Activated CD8-positive, alpha-beta T cell treated with anti-CD3 and anti-CD28 coated beads, Interleukin-2, amount 10 ng/mL, durations not matched to agents 7 days and 5 days (primary cell): ENCODE results near the gene GAL3ST2. TPM values are rescaled to one million over a fixed set of nuclear protein-coding genes. Genes with fewer than 3 reads are reported as not detected.
A peak's percentile ranks its signal among the peaks of the same experiment; 100 is the strongest.
"Not testable (repeated sequence)": the region's sequence is repeated elsewhere in the genome, so short reads cannot be mapped to it uniquely, and the experiment has no call there.

ENCODE experiments used
- ATAC-seq: fragments of 150-1000 bp; cut with Tn5 transposase; one replicate; pipeline ENCODE4 v1.10.0; 2021; ENCODE audit warnings: moderate library complexity
- CTCF ChIA-PET: fragments of 350-600 bp; sonication (Branson Sonifier 250); formaldehyde crosslinking; loops from one replicate; lab custom pipeline; 2021; ENCODE audit warnings: antibody characterized with exemption; lab: Charles Lee
- POLR2A ChIA-PET: fragments of 350-600 bp; sonication (Branson Sonifier 250); formaldehyde crosslinking; loops from one replicate; lab custom pipeline; 2021; ENCODE audit warnings: antibody characterized with exemption; lab: Charles Lee
- DNase-seq: peaks from one replicate; pipeline ENCODE4 v3.0.0-alpha.2; 2020
- H3K27ac Mint-ChIP-seq: one replicate; pipeline ENCODE4 v1.8.0; 2021; ENCODE audit warnings: mild to moderate bottlenecking, mixed read lengths
- H3K27me3 Mint-ChIP-seq: one replicate; pipeline ENCODE4 v1.8.0; 2021; ENCODE audit warnings: low read depth, mixed read lengths
- H3K36me3 Mint-ChIP-seq: one replicate; pipeline ENCODE4 v1.8.0; 2021; ENCODE audit warnings: low read depth, mixed read lengths
- H3K4me1 Mint-ChIP-seq: one replicate; pipeline ENCODE4 v1.8.0; 2021; ENCODE audit warnings: low read depth, mixed read lengths
- H3K4me3 Mint-ChIP-seq: one replicate; pipeline ENCODE4 v1.8.0; 2021; ENCODE audit warnings: mild to moderate bottlenecking, mixed read lengths
- H3K9me3 Mint-ChIP-seq: one replicate; pipeline ENCODE4 v1.8.0; 2022; ENCODE audit warnings: mixed read lengths; ENCODE audit not compliant: insufficient read depth
- total RNA-seq, 2 experiments: library from RNA; stranded (reverse); gene quantifications; one replicate each; pipeline ENCODE4 v1.2.3, GENCODE V29; 2021

Gene GAL3ST2
- total RNA-seq, 2 experiments from 2014 or later = 0.34 TPM

DNA sequence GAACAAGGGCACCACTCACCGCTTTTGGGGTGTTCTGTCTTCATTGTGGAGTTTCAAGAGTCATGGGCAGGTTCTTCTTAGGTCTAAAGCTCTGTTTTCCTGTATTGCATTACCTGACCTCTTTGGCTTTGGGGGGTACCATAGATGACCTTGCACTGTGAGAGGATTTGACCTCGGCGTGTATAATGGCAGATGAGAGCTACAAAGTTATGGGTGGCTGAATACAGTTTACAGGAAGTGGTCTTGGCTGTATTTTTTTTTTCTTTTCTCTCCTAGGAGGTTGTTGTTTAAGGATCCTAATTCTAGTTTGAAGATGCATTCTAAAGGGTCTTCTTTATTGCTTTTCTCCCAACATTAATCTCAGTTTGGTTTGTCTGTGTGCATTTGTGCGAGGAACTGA, 11.5 kb downstream of the GAL3ST2 start:
- peaks cover 4% of the 10 kb centered on the region for H3K27me3 Mint-ChIP-seq
- peak; percentile 19 for DNase-seq
- ChIA-PET POLR2A (no interaction called here), CTCF (interaction anchor here (0.7 to 2.3 kb wide), 4 partner anchors 12 to 90 kb away, joined by 3 to 7 read pairs (median 4); partner anchors contain the start of gene GAL3ST2)
- H3K4me1 Mint-ChIP-seq = peaks cover 22% of the 10 kb centered on the region
- H3K4me3 Mint-ChIP-seq = no peak overlapping the region
- ATAC-seq = peak; percentile 15
- peaks cover 21% of the 10 kb centered on the region for H3K9me3 Mint-ChIP-seq
- H3K36me3 Mint-ChIP-seq = peaks cover 9% of the 10 kb centered on the region
- peak overlapping the region; percentile 50 for H3K27ac Mint-ChIP-seq

DNA sequence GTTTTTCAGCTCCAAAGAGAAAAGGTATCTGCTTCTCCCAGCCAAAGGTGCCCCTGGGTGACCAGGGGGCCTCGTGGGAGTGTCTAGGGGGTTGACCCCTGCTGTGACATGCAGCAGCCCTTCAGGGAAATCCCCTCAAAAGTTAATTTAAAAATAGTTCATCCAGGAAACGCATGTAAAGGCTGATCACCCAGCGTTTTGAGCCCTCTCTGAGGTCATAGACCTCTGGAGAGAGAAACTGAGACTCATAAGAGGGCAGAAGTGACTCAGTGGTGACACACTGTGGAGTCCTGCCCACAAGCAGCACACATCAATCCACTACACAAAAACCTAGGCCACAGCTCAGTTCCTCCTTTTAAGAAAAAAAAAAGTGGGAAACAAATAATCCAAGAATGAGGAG, 11.9 kb downstream of the GAL3ST2 start:
- no peak overlapping the region for H3K4me3 Mint-ChIP-seq
- H3K36me3 Mint-ChIP-seq = peaks cover 7% of the 10 kb centered on the region
- ChIA-PET CTCF (interaction anchor here (0.7 to 2.3 kb wide), 5 partner anchors 12 to 90 kb away, joined by 3 to 7 read pairs (median 3); partner anchors contain the start of gene GAL3ST2), POLR2A (no interaction called here)
- H3K27ac Mint-ChIP-seq = peak overlapping the region; percentile 50
- H3K4me1 Mint-ChIP-seq = peaks cover 22% of the 10 kb centered on the region
- ATAC-seq (peak; percentile 72), DNase-seq (peak; percentile 52)
- peaks cover 21% of the 10 kb centered on the region for H3K9me3 Mint-ChIP-seq
- peaks cover 4% of the 10 kb centered on the region for H3K27me3 Mint-ChIP-seq

DNA sequence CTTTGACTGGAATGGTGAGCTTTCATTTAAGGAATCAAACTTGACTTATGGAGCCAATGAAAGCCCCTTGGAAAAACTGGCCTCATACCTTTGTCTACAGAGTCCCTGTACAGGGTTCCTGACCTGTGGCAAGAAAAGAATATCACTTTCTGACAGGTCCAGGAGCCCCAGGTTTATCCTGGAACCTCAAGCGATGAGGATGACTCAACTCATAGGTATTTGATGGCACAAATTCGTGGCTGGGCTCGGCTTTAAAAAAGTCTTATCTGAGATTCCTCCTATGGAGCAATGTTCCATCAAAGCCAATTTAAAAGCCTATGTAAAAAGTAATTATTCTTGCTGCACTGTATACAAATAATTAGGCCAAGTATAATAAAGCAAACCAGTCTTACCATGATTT, 14.8 kb downstream of the GAL3ST2 start:
- Mint-ChIP-seq H3K4me1 (peaks cover 22% of the 10 kb centered on the region), H3K9me3 (peaks cover 21% of the 10 kb centered on the region)
- POLR2A ChIA-PET, H3K27ac Mint-ChIP-seq, H3K4me3 Mint-ChIP-seq, H3K27me3 Mint-ChIP-seq, ATAC-seq, H3K36me3 Mint-ChIP-seq, DNase-seq: not testable (repeated sequence)
- CTCF ChIA-PET = interaction anchor here (1.1 kb wide), 1 partner anchor 89 kb away, joined by 3 read pairs; the partner anchor contains the start of gene ING5

DNA sequence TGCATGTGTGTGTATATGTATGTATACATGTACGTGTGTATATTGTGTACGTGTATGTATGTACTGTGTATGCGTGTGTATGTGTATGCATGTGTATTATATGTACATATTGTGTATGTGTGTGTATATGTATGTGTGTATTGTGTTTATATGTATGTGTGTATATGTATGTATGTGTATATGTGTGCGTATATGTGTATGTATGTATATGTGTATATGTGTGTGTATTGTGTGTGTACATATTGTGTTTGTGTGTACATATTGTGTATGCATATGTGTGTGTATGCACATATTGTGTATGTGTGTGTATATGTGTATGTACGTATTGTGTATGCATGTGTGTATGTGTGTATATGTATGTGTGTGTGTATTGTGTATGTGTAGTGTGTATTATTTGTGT, 16.8 kb downstream of the GAL3ST2 start:
- peaks cover 7% of the 10 kb centered on the region for H3K36me3 Mint-ChIP-seq
- ChIA-PET CTCF (no interaction called here), POLR2A (no interaction called here)
- no peaks in the 10 kb centered on the region for H3K27me3 Mint-ChIP-seq
- H3K27ac Mint-ChIP-seq = no peak overlapping the region
- no peak for ATAC-seq
- no peak for DNase-seq
- no peak overlapping the region for H3K4me3 Mint-ChIP-seq
- peaks cover 12% of the 10 kb centered on the region for H3K4me1 Mint-ChIP-seq
- H3K9me3 Mint-ChIP-seq = peaks cover 21% of the 10 kb centered on the region

DNA sequence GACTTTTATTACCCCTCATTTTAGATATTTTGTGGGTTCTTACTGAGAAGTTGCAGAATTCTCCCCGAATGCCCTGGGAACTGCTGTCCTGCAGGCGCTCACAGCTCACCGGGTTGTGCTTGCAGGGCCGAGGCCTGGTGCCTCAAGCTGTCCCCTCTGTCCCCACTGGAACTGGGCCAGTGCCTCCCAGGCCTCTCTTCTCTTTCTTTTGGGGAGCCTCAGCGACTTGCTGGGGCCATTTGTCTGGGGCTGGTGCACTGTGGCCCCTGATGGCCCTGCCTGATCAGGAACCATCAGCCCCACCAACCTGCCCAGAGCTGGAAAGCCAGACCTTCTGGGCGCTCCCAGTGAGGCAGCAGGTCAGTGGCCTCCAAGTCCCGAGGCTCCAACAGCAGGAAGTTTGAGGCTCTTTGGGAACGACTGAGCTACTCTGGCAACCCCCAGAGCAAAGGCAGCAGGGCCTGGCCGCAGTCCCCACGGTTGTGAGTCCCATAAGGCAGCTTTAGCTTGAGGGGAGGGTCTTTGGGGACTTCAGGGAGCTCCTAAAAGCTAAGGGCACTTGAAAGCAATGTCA, 17.7 kb downstream of the GAL3ST2 start:
- no peak for DNase-seq
- Mint-ChIP-seq H3K36me3 (peaks cover 3% of the 10 kb centered on the region), H3K9me3 (peaks cover 13% of the 10 kb centered on the region), H3K27me3 (no peaks in the 10 kb centered on the region), H3K4me3 (no peak overlapping the region), H3K27ac (no peak overlapping the region), H3K4me1 (peaks cover 2% of the 10 kb centered on the region)
- POLR2A ChIA-PET = no interaction called here
- ATAC-seq = no peak
- CTCF ChIA-PET = no interaction called here

DNA sequence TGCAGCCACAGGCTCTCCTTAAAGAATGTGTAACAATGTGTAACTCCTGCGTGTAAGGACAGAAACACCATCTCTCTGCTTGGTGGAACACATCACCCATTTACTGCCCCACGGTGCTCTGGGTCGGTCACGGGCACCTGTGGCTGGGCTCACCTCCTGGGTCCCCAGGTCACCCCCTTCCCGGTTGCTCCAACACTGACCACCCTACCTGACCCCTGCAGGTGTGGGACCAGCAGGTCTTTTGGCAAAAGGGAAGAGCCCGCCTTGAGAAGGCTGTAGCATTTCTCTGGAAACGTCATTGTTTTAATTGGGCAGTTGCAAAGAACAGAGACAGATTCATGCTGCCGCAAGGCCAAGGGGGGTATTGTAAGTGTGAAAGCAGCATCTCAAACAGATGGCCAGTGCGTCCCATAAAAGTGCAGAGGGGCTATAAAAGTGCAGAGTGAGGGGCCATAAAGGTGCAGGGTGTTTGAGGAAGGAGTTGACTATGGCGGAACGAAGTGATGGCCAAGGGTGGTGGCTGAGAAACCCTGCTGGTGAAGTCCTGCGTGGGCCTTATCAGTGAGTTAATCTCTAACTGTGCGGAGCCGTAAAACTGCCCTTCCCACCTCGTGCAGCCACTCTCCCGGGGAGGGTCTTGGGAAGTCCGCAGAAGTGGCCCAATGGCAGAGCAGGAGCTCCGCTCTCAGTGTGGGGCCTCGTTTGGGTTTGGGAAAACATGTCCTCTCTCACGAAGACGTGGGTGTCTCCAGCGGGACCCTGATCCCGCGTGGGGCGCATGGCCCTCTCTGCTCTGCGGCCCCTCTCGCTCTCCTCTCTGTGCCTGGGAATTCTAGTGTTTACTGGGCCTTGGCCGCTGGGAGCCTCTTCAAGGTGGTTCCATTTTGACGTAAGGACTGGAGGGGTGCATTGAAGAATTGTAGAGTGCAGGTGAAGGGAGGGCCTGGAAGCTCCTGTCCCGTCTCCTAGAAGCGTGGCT, 18.7 kb downstream of the GAL3ST2 start:
- Mint-ChIP-seq H3K27ac (no peak overlapping the region), H3K36me3 (peaks cover 3% of the 10 kb centered on the region), H3K9me3 (peaks cover 9% of the 10 kb centered on the region), H3K4me1 (no peaks in the 10 kb centered on the region), H3K27me3 (no peaks in the 10 kb centered on the region), H3K4me3 (no peak overlapping the region)
- ChIA-PET CTCF (no interaction called here), POLR2A (no interaction called here)
- ATAC-seq (no peak), DNase-seq (peak; percentile 19)

DNA sequence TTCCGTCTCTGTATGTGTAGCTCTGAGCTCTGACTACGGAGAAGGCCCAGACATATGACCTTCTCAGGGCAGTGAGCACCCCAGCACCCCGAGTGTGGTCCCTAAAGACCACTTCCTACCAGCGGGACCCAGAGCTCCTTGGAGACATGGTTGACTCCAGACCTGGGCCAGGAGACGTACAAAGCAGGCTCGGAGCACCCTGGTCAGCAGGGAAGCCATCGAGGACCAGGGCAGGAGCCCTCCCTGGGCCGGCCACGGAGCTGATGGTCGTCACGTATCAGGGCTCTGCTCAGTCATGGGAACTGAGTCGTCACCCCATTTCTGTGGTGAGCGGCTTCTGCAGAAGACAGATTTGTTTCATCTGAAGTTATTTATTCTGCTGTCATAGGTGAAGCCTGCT, 19.6 kb downstream of the GAL3ST2 start:
- DNase-seq (no peak), ATAC-seq (no peak)
- H3K36me3 Mint-ChIP-seq = no peaks in the 10 kb centered on the region
- ChIA-PET POLR2A (no interaction called here), CTCF (no interaction called here)
- no peaks in the 10 kb centered on the region for H3K4me1 Mint-ChIP-seq
- H3K27me3 Mint-ChIP-seq = no peaks in the 10 kb centered on the region
- peaks cover under 1% of the 10 kb centered on the region for H3K9me3 Mint-ChIP-seq
- H3K4me3 Mint-ChIP-seq = no peak overlapping the region
- H3K27ac Mint-ChIP-seq = no peak overlapping the region

DNA sequence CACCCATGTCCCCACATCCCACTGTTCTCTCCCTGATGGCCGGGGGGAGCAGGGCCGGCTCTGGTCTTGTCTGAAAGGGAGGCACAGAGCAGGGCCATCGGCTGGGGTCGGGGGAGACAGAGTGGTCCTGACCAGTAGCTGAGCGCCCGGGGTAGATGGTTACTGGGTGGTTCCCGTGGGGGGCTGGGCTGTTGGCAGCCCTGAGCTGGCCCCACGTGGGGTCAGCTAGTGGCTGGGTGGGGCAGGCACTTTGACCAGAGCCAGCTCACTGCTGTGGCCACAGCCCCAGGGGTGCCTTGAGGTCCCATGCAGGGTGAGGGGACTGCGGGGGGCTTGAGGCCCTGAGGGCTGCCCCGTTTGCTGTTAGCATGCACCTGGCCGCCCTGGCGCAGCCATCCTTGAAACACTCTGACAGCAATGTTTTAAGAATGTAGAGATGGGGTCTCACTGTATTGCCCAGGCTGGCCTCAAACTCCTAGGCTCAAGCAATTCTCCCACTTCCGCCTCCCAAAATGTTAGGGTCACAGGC, 20.1 kb downstream of the GAL3ST2 start:
- CTCF ChIA-PET = no interaction called here
- H3K27ac Mint-ChIP-seq = no peak overlapping the region
- no peak for ATAC-seq
- H3K36me3 Mint-ChIP-seq = no peaks in the 10 kb centered on the region
- H3K4me3 Mint-ChIP-seq = no peak overlapping the region
- no peak for DNase-seq
- H3K27me3 Mint-ChIP-seq = no peaks in the 10 kb centered on the region
- no peaks in the 10 kb centered on the region for H3K4me1 Mint-ChIP-seq
- no peaks in the 10 kb centered on the region for H3K9me3 Mint-ChIP-seq
- POLR2A ChIA-PET = no interaction called here

DNA sequence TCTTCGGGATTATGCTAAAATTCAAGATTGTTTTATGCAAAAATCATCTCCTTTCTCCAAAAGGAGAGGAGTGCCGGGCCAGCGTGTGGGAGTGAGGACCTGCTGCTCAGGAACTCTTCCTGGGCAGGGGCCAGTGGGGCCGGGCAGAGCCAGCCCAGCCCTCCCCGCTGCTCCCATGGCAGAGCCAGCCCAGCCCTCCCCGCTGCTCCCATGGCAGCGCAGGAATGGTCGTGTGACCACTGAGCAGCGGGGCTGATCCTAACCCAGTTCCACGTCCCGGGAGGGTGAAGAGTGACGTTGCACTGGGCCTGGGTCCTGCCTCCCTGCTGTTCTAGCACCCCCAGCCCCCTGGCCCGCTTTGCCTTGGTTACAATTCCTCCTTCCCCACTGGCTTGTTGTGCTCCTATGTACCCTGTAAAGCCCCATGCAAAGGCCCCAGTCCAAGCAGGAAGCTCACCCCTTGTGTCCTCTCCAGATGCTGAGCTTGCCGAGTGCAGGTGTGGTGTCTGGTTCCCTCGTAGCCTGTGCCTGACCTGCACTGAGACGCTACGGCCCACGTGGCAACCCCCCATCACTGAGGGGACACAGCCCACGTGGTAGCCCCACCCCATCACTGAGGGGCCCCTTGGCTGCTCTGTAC, 20.9 kb downstream of the GAL3ST2 start:
- Mint-ChIP-seq H3K9me3 (no peaks in the 10 kb centered on the region), H3K36me3 (no peaks in the 10 kb centered on the region), H3K4me1 (no peaks in the 10 kb centered on the region), H3K4me3 (no peak overlapping the region), H3K27me3 (no peaks in the 10 kb centered on the region), H3K27ac (no peak overlapping the region)
- ATAC-seq (no peak), DNase-seq (no peak)
- ChIA-PET CTCF (no interaction called here), POLR2A (no interaction called here)

DNA sequence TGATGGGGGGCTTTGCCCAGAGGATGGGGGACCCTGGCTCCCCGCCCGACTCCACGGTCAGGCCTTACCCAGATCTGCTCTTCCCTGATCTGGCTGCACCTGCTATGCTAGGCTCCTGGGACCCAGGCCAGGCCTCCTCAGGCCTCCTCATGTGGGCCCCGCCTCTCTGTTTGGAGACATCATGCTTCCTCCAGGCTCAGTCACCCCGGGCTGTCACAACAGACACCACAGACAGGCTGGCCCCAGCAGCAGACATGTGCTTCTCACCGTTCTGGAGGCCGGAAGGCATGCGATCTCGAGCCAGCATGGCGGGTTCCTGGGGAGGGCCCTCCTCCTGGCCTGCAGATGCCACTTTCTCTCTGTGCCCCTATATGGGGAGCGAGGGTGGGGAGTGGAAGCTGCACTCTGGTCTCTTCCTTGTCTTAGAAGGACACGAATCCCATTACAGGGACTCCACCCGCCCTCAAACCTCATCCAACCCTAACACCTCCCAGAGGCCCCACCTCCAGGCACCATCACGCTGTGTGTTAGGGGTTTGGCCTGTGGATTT, 21.5 kb downstream of the GAL3ST2 start:
- H3K4me3 Mint-ChIP-seq = no peak overlapping the region
- CTCF ChIA-PET = no interaction called here
- DNase-seq = peak; percentile 19

DNA sequence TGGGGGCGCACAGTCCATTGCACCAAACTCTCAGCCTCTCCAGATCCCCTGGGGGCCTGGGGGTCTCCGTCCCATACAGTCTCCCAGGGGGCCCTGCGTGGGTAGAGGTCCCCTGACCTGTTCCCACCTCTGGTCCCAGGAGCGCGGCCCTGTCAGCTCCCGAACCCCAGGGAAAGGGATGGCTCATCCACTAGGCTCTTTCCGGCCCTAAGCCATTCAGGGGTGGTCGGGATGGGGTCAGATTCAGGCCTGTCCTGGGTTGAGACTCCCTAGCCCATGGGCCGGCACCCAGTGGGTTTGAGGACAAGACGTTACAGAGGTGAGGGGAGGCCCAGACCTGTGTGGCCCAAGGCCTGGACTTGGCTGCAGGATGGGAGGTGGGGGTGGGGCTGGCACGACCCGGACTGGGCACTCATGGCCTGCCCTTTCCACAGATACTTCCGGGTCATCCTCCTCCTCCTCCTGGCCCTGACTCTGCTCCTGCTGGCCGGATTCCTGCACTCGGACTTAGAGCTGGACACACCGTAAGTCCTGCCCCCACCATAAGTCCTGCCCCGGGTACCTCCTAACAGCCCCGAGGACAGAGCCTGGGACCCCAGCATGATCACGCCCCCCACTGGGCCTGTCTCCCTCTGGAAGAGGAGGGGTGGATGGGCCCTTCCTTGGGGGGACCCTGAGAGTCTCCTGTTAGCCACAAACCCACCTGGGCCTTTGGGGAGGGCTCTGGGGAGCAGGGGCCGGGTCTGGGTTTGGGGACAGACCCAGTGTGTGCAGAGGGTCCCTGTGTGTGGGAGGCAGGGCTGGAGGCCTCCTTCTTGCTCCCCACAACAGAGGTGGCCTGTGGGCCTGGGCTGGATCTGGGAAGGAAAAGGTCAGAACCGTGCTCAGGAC, 22.3 kb downstream of the GAL3ST2 start:
- POLR2A ChIA-PET = no interaction called here
- Mint-ChIP-seq H3K27ac (no peak overlapping the region), H3K4me3 (no peak overlapping the region), H3K27me3 (peaks cover 3% of the 10 kb centered on the region), H3K4me1 (peaks cover 4% of the 10 kb centered on the region), H3K36me3 (no peaks in the 10 kb centered on the region), H3K9me3 (no peaks in the 10 kb centered on the region)
- CTCF ChIA-PET = no interaction called here
- ATAC-seq (no peak), DNase-seq (no peak)

More for the DNA sequence above, 21.5 kb downstream of the GAL3ST2 start:
- no peaks in the 10 kb centered on the region for H3K27me3 Mint-ChIP-seq
- POLR2A ChIA-PET = no interaction called here
- no peaks in the 10 kb centered on the region for H3K4me1 Mint-ChIP-seq
- no peaks in the 10 kb centered on the region for H3K9me3 Mint-ChIP-seq
- no peaks in the 10 kb centered on the region for H3K36me3 Mint-ChIP-seq
- no peak overlapping the region for H3K27ac Mint-ChIP-seq
- no peak for ATAC-seq
